Measurements from ENCODE around the gene SOSTDC1.

Gene SOSTDC1

DNA sequence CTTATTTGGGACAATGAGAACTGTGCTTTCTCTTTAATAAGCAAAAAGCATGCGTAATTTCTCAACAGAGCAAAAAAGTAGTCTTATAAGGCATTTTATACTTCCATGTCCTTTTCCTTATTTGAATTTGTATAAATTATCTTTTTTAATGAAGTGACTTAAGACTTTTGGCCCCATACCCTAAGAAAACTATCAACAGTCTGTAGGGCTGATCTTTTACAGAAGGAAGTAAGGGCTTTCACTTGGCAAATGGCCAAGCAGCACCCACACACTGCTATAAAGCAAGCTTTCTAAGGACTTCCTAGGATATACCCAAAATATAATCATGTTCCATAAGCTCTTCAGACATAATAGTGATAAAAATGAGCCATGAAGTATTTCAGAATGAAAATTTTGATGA, 47.6 kb downstream of the SOSTDC1 start:
- DNase-seq = no peak

DNA sequence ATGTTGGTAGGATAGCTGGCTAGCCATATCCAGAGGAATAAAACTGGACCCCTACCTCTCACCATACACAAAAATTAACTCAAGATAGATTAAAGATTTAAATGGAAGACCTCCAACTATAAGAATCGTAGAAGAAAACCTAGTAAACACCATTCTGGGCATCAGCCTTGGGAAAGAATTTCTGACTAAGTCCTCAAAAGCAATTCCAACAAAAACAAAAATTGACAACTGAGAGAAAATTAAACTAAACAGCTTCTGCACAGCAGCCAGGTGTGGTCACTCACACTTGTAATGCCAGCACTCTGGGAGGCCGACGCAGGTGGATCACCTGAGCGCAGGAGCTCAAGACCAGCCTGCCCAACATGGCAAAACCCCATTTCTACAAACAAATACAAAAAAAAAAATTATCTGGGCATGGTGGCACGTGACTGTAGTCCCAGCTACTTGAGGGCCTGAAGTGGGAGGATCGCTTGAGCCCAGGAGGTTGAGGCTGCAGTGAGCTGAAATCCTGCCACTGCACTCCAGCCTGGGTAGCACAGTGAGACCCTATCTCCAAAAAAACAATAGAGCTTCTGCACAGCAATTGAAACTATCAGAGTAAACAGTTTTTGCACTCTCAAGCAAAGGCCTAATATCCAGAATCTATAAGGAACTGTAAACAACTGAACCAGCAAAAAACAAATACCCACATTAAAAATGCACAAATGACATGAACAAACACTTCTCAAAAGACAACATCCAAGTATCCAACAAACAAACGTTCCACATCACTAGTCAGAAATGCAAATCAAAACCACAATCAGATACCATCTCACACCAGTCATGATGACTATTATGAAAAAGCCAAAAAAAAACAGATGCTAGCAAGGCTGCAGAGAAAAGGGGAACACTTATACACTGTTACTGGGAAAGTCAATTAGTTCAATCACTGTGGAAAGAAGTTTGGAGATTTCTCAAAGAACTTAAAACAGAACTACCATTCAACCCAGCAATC, 49.0 kb downstream of the SOSTDC1 start:
- no peak for DNase-seq

DNA sequence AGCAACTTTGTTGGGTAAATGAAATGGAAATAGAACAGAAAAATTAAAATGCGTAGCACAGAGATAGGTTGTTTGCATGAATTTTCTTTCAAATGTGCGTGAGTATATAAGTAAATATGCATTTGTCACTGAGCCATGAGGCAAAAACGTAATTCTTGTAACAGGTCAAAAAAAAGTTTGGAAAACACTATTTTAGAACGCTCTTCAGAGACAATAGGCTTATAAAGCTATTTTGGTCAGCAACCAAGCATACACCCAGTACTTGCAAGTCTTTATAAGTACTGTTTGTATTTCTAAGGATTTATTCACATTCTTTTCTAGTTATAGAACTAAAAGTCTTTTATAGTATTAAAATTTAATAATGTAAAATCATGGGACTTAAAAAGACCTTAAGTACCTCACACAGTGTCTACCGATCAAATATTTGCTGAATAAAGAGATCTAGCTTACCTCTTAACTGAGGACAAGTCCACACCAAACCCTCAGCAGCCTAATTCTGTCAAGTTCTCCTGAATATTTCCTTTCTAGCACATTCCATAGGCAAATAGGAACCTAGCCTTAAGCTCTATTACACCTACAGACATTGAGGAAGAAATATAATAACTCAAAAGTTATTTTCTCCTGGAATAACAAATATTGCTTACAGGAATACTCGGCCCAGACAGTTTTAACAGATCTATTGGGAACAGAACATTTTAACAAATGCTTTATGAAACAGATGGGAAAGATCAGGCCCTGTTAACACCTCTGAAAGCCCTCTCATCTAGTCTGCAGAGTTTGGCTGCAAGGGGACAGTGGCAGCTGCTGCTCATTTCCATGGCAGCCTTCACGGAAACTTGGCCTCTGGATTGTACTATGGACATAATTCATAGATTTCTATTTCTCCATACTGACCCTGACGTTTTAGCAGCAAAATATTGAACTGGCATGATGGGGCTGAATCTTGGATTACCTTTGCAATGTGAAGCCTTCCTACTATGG, 53.0 kb downstream of the SOSTDC1 start:
- DNase-seq = no peak
